GM12892 (cell line): Measurements from ENCODE around the gene SLC35F2.

ENCODE experiments used
- POLR2A ChIP-seq: IDR thresholded peaks from 2 replicates; pipeline ENCODE4 v1.6.1; 2011; ENCODE audit warnings: low read depth, low read length, control low read depth
- POLR2AphosphoS5 ChIP-seq: IDR thresholded peaks from 2 replicates; pipeline ENCODE4 v1.6.1; 2011; ENCODE audit warnings: low read depth, low read length, control low read depth
- TAF1 ChIP-seq: IDR thresholded peaks from 2 replicates; pipeline ENCODE4 v1.6.1; 2011; ENCODE audit warnings: low read depth, mild to moderate bottlenecking, control low read depth, low read length, borderline replicate concordance

DNA sequence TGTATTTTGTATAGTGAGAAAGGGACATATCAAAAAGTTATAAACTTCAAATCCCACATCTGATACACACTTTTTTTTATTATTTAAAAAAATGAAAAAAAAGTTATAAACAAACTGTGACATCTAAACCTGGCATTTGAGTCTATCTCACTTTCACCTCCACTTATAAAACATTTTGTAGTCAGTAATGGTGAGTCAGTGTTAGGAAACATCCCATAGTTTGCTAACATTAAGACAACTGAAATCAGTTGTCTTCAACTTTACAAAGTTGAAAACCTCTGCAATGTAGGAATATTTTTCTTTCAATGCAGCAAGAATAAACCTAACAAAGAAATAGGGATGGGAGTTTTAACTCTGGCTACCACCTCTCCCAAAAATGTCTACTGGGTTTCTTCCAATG lies 47.7 kb downstream of the SLC35F2 start:
- no peak for TF ChIP-seq POLR2AphosphoS5
- no peak for TF ChIP-seq POLR2A
- no peak for TF ChIP-seq TAF1
